Fibroblast of the conjunctiva (primary cell): ENCODE measurements around the gene CAPN15.

Experiments used
- DNase-seq: peaks from one replicate; pipeline ENCODE4 v3.0.0-alpha.2; 2010; ENCODE audit warnings: low read depth

CAPN15 gene

DNA sequence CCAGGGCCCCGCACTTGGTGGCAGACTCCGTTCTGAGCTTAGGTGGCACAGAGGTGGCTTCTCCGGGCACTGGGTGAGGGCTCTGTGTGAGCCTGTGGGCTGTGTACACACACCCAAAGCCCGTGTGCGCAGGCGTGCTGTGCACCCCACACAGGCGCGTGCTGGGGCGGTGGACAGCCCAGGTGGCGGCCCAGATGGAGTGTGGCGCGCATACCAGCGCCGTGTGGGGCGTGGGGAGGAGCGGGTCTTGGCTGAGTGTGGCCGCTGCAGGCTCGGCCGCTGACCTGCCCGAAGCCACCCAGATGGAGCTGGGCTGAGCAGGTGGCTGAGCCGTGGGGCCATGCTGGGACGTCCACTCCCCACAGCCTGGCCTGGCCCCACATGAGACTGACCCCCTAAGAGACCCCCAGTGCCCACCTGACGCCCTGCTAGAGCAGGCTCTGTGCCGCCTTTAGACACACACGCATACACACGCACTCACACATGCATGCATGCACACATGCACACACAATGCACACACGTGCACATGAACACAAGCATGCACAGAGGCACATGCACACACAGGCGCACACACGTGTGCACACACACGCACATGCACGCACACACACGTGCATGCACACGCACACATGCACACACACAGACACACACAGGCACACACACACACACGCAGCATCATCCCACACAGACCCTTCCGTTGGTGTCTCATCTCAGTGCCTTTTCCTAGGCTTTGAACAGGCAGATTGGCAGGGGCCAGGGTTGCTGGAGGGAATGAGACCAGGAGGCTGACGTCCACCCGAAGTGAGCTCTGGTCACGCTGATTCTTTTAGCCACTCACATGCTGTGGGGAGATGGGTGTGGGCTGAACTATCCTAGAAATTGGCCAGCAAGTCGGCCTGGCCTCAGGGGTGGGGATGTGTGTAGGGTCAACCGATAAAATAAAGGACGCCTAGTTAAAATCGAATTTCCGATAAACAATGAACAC is 34.7 kb downstream of the CAPN15 start:
- no peak for DNase-seq

DNA sequence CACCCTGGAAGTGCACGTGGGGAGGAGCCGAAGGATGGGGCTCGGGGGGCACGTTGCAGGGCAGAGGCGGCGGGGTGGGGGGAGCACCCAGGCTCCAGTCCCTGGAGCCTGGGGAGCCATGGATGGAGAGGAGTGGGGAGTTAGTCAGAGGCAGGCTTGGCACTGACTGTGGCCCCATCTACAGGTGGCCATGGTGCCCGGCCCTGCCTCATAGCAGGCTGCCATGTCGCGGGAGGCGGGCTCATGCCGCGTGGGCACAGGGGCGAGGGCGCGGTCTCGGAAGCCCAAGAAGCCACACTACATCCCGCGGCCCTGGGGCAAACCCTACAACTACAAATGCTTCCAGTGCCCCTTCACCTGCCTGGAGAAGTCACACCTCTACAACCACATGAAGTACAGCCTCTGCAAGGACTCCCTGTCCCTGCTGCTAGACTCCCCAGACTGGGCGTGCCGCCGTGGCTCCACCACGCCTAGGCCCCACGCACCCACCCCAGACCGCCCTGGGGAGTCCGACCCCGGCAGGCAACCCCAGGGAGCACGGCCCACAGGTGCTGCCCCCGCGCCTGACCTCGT is 35.6 kb downstream of the CAPN15 start:
- DNase-seq = no peak

- no peak for DNase-seq
Measured at GRCh38 chr16:564690-565418, 37.3 kb downstream of the CAPN15 start.

DNA sequence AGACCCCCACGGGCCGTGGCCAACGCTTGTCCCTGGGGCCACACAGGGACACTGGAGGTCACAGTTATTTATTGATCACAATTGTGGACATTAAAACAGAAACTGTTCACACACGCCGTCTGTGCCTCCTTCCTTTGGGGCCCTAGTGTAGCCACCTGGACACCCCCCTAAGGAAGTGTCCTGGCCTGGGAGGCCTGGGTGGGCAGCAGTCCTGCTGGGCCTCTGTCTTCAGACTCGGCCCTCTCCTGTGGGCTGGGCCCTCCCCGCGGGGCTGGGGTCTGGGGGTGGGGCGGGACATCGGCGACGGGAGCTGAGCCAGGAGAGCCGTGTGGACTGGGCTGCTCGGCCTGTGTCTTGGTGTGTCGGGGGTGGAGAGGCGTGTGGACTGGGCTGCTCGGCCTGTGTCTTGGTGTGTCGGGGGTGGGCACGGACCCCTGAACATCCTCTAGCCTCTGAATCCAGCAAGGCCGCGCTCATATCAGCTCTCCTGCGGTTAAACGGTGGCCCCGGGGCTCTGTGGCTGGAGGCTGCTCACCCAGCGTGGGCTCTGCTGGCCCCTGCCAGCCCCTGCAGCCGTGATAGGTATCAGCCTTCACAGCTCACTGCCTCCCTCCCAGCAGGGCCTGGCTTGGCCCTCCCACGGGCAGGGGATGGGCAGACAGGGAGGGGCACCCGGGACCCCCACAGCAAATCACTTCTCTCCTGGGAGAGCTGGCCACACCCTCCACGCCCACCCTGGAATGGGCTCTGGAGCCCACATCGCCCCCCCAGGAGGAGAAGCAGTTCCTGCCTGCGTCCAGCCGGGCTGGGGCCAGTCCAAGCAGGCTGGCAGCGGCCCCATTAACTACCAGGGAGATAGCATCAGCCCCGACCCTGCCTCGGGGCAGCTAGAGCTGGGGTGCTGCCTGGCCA is 38.2 kb downstream of the CAPN15 start:
- no peak for DNase-seq

GRCh38 chr16:566475-567372 is 39.2 kb downstream of the CAPN15 start, which contains the start of gene NHLRC4:
NHLRC4 (plus strand) TSS chr16:567005; CDS start chr16:568048, 1,043 bp downstream.
- DNase-seq = peak; percentile 49

- no peak for DNase-seq
Measured at GRCh38 chr16:567373-568256, 40.1 kb downstream of the CAPN15 start.

- DNase-seq = no peak
Measured at GRCh38 chr16:568401-569258, 41.1 kb downstream of the CAPN15 start.

GRCh38 chr16:569445-570254 is 42.1 kb downstream of the CAPN15 start, which contains the start of gene PIGQ:
PIGQ (plus strand) TSS chr16:569968; CDS start chr16:574075, 4,107 bp downstream.
- no peak for DNase-seq

DNA sequence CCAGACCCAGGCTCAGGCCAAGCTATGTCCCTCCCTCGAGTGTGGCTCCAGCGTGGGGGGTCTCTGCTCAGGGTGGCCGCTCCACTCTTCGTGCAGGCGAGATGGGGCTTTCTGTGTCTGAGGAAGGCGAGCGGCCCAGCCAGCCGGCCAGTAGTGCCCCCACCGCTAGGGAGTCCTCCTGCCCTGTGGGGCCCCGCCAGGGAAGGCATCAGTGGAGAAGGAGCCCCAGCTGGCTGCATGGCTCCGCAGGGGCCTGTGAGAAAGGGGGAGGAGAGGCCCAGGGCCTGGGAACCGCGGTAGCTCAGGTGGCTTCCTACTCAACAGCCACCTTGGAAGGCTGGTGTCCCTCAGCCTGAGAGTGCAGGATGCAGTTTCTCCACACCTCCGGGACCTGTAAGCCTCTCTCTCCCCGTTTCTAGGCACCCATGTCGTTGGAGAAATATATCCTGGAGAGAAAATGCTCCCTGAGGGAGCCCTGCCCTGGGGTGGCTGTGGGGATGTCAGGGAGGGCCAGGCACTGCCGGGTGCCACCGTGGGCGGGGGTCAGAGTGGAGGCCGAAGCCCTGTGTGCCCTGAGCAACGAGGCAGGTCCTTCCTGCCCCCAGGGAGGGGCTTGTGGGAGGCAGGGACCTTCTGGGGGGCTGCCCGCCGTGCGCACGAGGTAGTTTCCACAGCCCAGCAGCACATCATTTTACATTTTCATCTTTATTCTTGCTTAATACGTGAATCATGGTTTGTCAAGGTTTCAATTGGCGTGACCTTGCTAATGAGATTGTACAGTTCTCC is 45.5 kb downstream of the CAPN15 start:
- DNase-seq = no peak

DNA sequence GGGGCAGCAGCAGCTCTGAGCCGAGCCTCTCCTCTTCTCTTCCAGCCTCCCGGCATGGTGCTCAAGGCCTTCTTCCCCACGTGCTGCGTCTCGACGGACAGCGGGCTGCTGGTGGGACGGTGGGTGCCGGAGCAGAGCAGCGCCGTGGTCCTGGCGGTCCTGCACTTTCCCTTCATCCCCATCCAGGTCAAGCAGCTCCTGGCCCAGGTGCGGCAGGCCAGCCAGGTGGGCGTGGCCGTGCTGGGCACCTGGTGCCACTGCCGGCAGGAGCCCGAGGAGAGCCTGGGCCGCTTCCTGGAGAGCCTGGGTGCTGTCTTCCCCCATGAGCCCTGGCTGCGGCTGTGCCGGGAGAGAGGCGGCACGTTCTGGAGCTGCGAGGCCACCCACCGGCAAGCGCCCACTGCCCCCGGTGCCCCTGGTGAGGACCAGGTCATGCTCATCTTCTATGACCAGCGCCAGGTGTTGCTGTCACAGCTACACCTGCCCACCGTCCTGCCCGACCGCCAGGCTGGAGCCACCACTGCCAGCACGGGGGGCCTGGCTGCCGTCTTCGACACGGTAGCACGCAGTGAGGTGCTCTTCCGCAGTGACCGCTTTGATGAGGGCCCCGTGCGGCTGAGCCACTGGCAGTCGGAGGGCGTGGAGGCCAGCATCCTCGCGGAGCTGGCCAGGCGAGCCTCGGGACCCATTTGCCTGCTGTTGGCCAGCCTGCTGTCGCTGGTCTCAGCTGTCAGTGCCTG is 46.7 kb downstream of the CAPN15 start:
- DNase-seq = no peak

DNA sequence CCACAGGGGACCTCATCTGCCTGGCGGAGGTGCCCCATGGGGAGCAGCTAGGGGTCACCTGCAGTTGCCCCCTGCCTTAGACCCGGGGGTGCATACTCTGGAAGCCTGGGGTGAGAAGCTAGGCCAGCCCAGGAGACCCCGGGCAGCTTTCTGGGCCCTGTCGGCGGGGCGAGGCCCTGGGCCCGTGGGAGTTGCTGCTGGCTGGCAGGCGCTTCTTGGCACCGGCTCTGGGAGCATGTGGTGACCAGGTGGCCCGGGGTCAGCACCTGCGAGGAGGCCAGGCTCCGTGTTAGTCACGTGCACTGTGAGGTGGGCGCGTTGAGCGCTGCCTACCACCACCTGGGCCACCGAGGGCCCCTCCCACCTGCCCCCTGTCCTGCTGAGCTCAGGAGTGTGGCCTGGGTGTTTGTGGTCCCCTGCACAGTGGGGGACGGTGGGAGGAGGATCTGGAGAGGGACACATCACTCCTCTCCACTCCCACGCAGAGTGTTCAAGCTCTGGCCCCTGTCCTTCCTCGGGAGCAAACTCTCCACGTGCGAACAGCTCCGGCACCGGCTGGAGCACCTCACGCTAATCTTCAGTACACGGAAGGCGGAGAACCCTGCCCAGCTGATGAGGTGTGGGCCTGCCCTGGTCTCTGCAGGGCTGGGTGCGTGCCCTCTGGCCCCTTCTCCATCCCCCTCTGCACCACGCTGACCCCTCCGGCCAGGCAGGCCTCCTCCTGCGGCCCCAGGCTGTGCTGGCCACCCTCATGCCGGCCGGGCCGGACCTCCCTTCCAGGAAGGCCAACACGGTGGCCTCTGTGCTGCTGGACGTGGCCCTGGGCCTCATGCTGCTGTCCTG is 48.1 kb downstream of the CAPN15 start:
- no peak for DNase-seq

- DNase-seq = no peak
Measured at GRCh38 chr16:576197-576822, 48.8 kb downstream of the CAPN15 start.

GRCh38 chr16:576823-577201 is 49.3 kb downstream of the CAPN15 start:
- no peak for DNase-seq

DNA sequence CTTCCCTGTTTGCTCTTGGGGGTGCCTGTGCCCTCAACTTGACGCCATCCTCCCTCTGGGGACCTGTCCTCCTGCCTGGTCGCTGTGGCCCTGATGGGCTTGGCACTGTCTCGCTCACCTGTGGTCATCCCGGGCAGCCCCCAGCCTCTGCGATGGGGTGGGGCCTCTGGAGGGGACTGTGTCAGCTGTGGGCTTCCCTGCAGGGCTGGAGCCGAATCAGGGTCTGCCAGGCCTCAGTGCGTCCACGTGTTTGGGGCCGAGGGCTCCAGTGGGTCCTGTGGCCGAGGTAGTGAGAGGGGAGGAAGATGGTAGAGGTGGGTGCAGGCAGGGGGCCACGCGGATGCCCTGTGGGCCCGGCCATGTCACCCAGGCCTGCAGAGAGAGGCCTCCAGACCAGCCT is 50.3 kb downstream of the CAPN15 start:
- DNase-seq = no peak
